ENCODE results near the gene OR5I1.

DNA sequence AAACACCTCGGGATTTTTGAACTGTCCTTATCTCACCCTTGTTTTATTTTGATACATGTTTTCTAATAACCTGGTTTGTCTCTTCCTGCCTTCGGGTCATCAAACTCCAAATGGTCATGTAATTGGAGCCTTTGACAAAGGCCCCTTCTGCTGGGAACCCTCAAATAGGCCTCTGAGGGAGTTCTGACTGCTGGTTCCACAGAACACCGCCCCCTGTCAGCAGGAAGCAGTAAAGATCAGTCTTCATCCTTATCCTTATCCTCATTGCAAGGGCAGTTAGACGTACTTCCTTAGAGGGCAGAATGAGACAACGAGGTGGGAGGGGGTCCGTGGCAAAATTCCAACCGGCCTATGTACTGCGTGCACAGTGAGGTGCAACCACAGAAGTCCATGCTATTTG, 41.0 kb downstream of the OR5I1 start:
- TF ChIP-seq CTCF (conservative IDR thresholded peaks at IDR 0.05; ENCODE audit: low read depth in 2 of 2) (peak; percentile 70 to 78), POLR2AphosphoS5 (IDR thresholded peaks at IDR 0.05; ENCODE audit: low read depth) (no peak), EZH2 (IDR thresholded peaks at IDR 0.05; ENCODE audit: low read depth, unreplicated experiment) (no peak), JUNB (IDR thresholded peaks at IDR 0.05; ENCODE audit: unreplicated experiment) (no peak), ZNF331 (CRISPR knock-in tag; IDR thresholded peaks at IDR 0.05; ENCODE audit: low read depth) (no peak), EZH2phosphoT487 (IDR thresholded peaks at IDR 0.05; ENCODE audit: unreplicated experiment) (no peak), REST (IDR thresholded peaks at IDR 0.05; ENCODE audit: unreplicated experiment) (no peak), CREB1 (CRISPR knock-in tag; IDR thresholded peaks at IDR 0.05; ENCODE audit: low read depth) (no peak), NANOG (IDR thresholded peaks at IDR 0.05; ENCODE audit: borderline replicate concordance) (no peak), STAT1 (IDR thresholded peaks at IDR 0.05; ENCODE audit: unreplicated experiment) (no peak), ZNF462 (CRISPR knock-in tag; IDR thresholded peaks at IDR 0.05) (no peak)

Data from GM23338 (cell line).